HG03575 (cell line): ENCODE results near the gene SLC5A11.

Source experiments
- ATAC-seq: cut with Tn5 transposase; IDR thresholded peaks from one replicate; pipeline ENCODE4 v1.9.1; 2021; ENCODE audit not compliant: unreplicated experiment, insufficient number of reproducible peaks, low FRiP score; ENCODE audit errors: extremely low read depth

SLC5A11 gene

GRCh38 chr16:24900230-24900629 is 54.5 kb downstream of the SLC5A11 start:
- ATAC-seq: no peak

GRCh38 chr16:24906199-24906808 is 60.5 kb downstream of the SLC5A11 start:
- ATAC-seq: no peak

- ATAC-seq: no peak
Observed at GRCh38 chr16:24906901-24907300, 61.1 kb downstream of the SLC5A11 start.

GRCh38 chr16:24908716-24909115 is 63.0 kb downstream of the SLC5A11 start:
- ATAC-seq: no peak

DNA sequence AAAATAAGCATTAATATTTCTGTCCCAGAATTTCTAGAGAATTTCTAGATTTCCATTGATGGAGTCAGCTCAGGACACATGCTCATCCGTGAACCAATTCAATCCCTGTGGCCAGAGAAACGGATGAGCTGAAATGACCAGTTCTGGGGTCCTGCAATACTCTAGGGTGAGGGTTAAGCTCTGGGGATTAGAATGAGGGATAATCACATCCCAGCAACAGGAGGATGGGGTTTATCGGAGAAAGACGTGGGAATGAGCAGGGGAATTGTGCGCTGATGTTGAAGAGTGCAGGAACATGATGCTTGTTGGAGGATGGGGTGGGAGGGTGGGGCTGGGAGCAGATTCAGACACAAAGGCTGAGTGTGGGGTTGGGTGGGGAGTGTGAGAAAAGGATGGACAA is 64.1 kb downstream of the SLC5A11 start:
- ATAC-seq: no peak

GRCh38 chr16:24915019-24915418 is 69.3 kb downstream of the SLC5A11 start:
- no peak for ATAC-seq

- no peak for ATAC-seq
Observed at GRCh38 chr16:24915576-24915975, 69.8 kb downstream of the SLC5A11 start.

DNA sequence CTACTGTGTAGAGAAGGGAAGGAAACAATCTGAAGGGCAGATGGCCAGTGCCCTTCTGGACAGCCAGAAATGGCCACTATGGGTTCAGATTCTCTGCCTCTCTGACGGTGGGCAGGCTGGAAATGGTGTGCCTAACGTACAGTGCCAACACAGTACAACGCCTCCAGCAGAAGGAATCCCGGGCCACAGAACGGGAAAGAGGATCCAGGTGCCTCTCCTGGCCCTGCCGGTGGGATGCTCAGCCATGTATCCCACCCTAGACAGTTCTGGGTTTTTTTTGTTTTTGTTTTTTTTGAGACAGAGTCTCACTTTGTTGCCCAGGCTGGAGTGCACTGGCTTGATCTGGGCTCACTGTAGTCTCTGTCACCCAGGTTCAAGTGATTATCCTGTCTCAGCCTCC is 71.5 kb downstream of the SLC5A11 start:
- no peak for ATAC-seq

DNA sequence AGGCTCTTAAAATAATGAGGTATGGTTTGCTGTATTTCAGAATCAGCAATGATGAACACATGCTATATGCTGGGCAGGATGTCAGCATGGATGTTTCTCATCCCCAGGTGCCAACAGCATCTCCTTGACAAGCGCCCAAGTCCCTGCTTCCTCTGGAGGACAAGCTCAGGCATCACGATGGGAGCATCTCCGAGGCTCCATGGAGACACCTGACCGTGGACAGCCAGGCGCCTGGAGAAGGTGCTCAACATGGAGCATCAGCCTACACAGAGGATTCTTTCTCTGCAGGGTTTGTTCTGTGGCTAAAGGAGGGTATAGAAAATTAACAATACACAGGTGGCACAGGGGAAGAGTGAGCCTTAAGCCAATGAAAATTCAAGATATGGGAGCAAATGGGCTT is 72.1 kb downstream of the SLC5A11 start:
- no peak for ATAC-seq

DNA sequence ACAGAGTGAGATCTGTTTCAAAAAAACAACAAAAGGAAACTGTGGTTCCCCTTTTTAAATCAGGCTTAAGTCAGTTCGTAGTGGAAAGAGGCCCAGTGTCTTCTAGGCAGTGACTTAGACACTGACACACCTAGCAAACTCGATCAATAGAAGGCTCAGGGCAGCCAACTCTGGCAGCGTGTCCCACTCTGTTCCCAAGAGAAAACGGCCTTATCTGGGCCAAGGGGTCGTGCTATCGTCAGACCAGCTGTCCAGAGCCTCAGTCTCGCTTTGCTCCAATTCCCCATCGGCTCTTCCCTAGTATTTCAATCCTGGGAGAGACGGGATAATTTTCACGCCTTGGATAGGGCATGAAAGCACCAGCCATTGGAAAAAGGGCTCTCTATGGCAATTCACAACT is 72.9 kb downstream of the SLC5A11 start:
- ATAC-seq: no peak

DNA sequence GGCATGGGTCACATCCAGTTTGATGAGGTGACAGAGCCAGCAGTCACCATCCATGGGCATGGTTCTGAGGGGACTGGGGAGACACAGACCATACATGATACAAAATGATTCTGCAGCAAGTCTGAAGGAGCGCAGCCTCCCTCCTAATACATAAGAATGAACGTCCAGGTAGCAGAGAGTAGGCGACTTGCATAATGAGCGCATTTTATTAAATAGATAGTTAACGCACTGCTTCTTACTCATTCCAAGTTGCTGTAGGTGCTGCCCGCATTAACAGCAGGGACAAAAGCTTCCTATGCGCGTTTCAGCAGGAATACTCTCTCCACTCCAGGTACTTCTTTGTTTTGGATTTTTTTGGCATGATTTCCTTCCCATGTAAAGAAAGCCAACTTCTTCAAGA is 73.8 kb downstream of the SLC5A11 start:
- ATAC-seq: no peak

- no peak for ATAC-seq
Observed at GRCh38 chr16:24920568-24920967, 74.8 kb downstream of the SLC5A11 start.

DNA sequence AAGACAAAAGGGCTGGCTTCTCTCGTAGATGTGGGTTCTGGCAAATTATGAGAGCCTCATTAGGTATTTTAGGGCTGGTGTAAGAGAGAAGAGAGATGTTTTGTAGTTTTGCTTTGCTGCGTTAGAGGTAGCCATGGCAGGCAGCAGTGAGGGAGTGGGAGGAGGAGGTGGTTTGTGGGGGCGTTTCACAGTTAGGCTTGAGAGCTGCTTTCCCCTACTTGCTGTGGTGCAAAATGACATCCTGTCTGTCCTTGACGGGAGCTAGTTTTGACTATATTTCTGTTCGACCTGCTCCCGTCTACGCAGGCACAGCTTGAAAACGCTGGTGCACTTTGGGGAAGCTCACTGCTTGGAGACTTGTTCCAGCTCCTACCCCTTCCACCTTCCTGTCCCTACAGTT is 75.5 kb downstream of the SLC5A11 start:
- no peak for ATAC-seq

DNA sequence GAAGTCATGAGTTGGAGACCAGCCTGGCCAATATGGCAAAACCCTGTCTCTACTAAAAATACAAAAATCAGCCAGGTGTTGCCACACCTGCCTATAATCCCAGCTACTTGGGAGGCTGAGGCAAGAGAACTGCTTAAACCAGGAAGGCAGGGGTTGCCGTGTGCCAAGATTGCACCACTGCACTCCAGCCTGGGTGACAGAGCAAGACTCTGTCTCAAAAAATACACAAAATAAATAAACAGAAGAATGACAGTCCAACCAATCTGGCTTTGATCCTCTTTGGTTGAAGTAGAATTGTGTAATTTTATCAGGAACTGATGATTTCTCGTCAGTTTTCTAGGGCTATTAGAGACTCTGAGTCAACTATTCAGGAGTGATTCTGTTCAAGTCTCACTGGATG is 79.4 kb downstream of the SLC5A11 start:
- no peak for ATAC-seq

GRCh38 chr16:24929409-24929808 is 83.6 kb downstream of the SLC5A11 start:
- no peak for ATAC-seq

- no peak for ATAC-seq
Observed at GRCh38 chr16:24930440-24930839, 84.7 kb downstream of the SLC5A11 start.

GRCh38 chr16:24931091-24931490 is 85.3 kb downstream of the SLC5A11 start:
- ATAC-seq: no peak

DNA sequence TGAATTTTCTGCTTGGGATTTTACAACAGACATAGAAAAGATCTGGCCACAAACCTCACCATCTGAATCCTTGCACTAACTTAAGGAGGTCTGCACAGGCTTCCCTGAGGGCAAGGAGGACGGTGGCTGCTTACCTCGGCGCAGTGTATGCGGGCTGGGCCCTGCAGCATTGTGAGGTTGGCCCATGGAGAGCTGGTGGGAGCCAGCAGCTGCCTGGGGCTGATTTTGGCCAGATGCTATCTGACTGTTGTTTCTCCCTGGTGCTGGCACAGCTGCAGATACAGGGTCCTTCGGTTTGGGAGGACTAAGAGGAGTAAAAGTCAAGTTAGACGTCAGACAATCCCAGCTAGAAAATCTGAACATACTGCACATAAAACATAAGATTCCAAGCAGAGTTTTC is 89.6 kb downstream of the SLC5A11 start:
- no peak for ATAC-seq

DNA sequence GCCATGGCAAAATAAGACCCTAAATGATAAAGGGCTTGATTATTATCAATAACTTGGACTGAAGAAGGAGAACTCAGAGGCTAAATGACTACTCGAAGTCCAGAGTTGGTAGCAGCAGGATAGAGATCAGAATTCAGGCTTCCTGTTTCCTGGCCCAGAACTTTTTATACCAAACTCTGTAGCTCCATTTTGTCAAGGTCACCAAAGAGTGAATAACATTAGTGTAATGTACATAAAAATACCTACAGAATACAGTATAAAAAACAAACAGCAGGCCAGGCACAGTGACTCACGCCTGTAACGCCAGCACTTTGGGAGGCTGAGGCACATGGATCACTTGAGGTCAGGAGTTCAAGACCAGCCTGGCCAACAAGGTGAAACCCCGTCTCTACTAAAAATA is 90.4 kb downstream of the SLC5A11 start:
- no peak for ATAC-seq

GRCh38 chr16:24939224-24939623 is 93.5 kb downstream of the SLC5A11 start:
- no peak for ATAC-seq

DNA sequence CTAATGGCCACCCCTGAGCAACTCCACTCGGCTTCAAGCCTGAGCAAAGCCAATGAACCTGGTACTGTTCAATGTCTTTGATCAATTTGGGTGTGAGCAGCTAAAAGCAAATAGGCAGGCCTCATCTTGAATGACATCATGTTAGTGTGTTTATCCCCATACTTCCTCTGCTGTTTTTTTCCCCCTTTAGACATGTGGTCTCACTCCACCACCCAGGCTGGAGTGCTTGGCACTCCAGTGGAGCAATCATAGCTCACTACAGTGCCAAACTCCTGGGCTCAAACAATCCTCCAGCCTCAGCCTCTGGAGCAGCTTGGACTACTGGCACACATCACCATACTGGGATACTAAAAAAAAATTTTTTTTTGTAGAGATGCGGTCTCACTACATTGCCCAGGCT is 94.0 kb downstream of the SLC5A11 start:
- no peak for ATAC-seq
